ENCODE measurements around the gene KDM2B.

KDM2B gene

GRCh38 chr12:121525411-121525810, 55.4 kb downstream of the KDM2B start:
- DNase-seq, result no peak

DNA sequence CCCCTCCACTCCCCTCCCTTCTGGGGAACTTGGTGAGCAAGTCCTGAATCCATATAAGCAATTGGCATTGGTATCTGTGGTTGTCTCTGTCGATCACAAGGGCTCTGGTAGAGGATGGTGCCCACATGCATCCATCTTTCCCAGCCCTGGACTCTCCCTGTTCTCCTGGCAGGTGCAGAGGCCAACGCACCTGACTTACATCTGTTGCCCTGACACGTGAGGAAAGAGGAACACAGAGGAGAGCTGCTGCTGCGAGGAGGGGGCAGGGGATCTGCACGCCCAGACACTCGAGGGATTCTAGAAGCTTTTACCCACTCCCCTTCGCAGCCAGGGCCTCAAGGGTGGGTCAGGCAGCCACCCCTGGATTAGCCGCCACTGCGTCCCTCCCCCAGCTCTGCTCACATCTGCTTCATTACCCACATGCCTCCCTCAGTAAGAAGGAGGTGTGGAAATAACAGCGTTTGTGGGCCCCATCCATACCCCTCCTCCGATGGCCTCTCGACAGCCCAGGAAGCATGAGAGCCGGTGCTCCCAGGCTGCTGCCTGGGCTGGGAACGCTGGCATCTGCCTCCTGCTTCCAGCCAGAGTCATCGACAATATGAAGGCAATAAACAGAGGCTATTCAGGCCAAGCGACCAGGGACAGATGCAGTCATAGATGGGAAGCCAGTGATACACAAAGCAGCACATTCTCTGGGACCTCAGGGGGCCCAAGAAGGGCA, 56.5 kb downstream of the KDM2B start:
- no peak for DNase-seq

DNA sequence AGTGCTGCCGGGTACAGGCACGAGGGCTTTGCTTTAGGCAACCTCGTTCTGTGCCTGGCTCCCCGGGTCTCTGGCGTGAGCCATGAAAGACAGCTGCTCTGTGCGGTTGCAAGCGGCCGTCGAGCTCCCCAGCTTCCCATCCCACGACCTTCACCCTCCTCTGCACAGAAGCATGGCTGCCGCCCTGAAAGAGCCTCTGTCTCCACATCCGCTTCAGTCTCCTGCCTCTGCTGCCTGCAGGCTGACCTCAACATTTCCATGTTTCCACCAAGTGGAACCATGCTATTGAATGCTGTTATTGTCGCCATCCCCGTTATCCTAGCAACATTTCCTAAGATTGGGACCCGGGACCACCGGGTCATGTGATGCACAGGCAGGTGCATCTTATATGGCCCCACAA, 57.1 kb downstream of the KDM2B start:
- no peak for DNase-seq

DNA sequence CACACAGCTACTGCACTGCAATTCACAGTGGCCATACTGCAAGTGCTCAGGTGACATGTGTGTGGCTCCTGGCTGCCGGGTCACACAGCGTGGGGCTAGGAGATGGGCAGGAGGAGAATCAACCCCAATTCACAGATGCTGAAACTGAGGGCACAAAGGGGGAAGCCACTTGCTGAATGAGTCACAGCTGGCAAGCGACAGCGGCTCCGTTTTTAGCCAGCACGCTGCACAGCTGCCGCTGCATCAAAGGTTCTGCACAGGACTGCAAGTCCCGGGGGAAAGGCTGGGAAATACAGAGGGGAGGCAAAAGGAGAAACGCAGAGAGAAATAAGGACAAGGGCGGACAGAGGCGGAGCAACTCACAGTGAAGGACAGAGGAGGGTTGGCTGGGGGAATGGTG, 57.9 kb downstream of the KDM2B start:
- no peak for DNase-seq

DNA sequence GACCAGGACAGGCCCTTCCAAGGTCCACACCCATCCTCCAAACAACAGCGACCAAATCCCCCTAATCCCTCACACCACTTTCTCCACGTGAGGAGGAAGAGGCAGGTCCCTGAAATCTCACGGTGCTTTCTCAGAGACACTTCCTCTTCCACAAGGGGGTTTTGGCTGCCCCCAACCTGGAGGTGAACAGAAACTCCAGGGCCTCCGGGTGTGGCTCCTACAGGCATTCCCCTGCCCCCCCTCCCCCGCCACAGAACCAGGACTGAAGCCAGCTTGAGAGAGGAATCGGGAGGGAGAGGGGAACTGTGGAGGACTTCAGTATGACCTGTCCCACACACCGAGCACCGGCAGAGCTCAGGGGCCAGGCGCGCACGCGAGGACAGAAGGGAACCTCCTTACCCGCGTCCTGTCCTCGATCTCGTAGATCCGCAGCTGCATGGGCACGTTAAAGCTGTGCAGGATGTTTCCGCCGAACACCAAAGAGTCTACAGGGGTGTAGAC, 60.2 kb downstream of the KDM2B start:
- DNase-seq, result no peak

GRCh38 chr12:121520119-121520518, 60.7 kb downstream of the KDM2B start:
- DNase-seq, result no peak

DNA sequence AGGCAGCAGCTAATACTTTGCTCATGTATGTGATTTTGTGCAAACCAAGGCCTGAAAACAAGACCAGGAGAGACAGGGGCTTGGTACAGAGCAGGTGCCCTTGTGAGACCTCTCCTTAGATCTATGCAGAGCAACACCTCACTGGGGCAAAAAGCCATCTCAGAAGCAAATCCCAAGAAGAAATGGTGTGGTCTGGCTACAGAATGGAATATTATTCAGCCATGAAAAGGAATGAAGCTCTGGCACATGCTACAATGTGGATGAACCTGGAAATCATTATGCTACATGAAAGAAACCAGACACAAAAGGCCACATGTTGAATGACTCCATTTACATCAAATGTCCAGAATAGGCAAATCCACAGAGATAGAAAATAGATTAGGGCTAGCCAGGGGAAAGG, 61.6 kb downstream of the KDM2B start:
- DNase-seq, result no peak

DNA sequence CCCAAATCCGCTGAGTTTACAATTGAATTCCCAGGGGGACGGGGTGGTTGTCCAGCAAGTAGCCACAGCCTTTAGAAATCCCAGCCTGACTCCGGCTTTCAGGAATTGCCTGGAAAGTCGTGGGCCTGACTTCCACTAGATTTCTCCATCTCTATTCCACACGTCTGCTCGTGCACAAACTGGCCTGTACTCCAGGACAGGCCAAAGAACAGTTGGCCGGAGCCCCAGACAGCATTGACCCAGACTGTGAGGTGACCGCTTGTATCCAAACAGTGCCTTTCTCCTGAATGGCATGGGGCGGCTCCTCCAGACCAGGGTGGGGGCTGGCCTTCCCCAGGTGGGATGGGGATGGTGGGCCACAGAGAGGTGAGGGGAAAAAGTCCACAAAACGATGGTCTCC, 62.2 kb downstream of the KDM2B start:
- no peak for DNase-seq

GRCh38 chr12:121516437-121517011, 64.3 kb downstream of the KDM2B start:
- no peak for DNase-seq

- DNase-seq, result no peak
Observed at GRCh38 chr12:121515615-121516014, 65.2 kb downstream of the KDM2B start.

- no peak for DNase-seq
Observed at GRCh38 chr12:121514184-121514742, 66.6 kb downstream of the KDM2B start.

GRCh38 chr12:121513464-121514183, 67.2 kb downstream of the KDM2B start:
- DNase-seq, result no peak

DNA sequence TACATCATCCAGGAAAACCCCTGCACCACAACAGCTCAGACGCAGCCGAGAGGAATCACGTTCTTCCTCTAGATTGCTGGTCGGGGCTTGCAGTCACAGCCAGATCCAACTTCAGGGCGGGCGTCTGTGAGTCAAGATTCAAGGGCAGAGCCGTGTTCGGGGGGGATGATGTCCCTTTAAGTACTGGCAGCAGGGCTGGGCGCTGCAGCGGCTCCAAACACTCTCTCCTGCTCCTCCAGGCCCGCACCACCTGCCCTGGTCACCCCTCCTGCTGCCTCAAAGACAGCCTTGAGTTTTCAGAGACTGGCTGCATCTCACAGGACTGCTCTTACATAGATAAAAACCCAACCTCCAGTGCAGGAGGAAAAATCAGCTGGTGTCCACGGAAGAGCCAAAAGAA, 68.3 kb downstream of the KDM2B start:
- DNase-seq, result no peak

DNA sequence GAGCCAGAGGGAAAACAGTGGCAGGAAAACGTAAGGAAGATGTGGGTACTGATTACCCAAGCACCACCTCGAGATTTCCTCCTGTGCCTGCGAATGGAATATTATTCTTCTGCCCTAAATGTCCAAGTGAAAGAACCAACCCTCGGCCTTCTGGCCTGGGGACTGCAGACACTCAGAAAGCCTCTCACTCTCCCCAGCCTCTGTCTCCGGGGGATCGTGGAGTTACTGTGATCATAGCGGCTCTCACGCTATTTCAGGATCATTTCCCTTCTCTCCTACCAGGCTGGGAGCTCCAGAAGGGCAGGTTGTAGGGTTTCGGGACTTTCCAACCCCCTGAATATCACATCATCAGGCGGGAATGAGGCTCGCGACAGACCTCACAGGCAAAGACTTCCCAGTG, 68.9 kb downstream of the KDM2B start:
- no peak for DNase-seq

DNA sequence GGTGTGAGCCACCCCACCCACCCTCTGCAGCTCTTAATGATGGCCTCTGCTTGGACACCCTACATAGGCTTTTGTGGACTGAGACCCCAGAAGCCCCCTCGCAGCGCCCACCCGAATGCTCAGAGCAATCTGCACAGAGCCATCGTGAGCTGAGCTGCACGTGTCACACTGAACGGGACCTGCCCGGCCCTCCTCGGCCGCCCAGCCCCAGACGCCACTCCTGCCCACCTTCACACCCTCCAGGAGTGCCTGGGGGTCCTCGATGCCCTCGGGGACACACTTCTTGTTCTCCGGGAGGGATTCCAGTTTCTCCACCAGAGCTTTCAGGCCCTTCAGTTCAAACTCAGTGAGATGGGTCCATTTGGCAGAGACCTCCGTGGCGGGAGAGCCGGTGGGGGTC, 71.5 kb downstream of the KDM2B start:
- DNase-seq, result no peak

DNA sequence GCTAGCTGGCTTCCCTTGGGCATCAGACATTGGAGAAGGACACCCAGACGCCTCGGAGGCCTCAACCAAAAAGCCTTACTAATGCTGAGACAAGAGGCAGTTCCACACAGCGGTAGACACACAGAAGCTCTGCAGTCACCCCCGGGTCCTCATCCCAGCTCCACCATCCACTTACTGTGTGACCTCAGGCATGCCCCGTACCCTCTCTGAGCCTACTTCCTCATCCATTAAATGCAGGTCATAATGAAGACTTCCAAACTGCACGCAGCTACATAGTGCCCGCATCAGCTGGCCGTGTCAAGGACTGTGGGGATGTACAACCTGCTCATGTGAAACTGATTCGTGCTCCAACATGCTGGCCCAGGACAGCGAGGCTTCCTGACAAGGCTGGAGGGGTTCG, 72.3 kb downstream of the KDM2B start:
- DNase-seq, result no peak

DNA sequence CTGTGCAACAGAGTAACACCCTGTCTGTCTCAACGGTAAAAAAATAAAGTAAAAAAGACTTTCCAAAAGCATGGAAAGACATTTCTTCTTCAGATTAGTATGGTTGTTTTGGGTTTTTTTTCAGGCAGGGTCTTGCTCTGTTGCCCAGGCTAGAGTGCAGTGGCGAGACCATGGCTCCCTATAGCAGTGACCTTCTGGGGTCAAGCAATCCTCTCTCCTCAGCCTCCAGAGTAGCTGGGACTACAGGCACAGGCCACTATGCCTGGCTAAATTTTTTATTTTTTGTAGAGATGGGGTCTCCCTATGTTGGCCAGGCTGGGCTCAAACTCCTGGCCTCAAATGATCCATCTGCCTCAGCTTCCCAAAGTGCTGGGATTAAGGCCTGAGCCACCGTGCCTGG, 72.8 kb downstream of the KDM2B start:
- DNase-seq, result no peak

DNA sequence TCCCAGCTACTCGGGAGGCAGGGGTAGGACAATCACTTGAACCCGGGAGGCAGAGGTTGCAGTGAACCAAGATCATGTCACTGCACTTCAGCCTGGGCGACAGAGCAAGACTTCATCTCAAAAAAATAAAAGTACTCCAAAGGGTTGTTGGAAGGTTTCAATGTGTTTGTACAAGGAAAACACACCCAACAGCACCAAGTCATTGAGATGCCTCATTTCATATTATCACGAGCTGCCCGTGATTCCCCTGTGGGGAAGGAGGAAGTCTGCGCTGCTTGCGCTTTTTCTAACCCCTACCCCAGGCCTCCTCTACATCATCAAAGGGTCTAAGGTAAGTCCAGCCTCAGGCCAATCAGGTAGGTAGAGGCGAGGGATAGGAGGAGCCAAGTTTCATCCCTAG, 73.6 kb downstream of the KDM2B start:
- DNase-seq, result no peak

GRCh38 chr12:121505513-121505912, 75.3 kb downstream of the KDM2B start:
- DNase-seq, result no peak

- no peak for DNase-seq
Observed at GRCh38 chr12:121504505-121504904, 76.3 kb downstream of the KDM2B start.

GRCh38 chr12:121503395-121503794, 77.4 kb downstream of the KDM2B start:
- no peak for DNase-seq

GRCh38 chr12:121501946-121502345, 78.9 kb downstream of the KDM2B start:
- no peak for DNase-seq

DNA sequence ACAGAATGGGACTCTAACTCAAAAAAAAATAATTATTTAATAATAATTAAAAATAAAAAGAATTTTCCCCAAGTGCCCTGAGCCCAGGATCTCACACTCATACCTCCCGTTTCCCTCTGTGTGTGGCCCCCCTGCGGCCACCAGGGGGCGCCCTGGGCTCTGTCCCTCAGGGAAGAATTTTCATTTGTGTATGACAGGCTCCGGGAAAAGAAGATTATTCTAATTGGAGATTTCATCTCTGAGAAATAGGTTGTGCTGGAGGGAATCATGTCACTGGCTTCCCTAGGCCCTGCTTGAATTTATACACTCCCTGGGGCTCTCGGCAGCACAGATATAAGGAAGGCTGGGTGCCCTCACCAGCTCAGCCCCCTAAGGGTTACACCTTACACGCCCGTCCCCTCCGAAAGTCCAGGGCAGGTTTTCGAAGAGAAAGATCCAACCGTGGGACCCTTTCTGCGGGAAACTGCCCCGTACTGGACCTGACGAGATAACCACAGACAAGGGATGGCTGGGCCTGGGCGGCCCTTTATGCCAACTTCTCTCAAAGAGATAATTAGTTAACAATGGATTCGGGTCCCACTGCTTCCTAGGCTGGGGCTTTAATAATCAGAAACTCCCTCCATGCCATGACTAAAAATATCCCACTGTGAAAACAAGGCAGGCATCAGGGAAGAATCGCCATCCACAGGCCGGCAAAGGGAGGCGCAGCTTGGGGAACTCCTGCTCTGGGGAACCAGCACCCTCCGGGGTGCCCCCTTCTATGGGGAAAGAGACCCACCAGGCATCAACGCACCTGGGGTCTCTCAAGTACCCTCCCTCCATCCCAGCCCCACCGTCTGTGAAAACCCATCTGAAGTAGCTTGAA, 80.7 kb downstream of the KDM2B start:
- DNase-seq, result peak; percentile 90

All from activated CD8-positive, alpha-beta memory T cell treated with anti-CD3 and anti-CD28 coated beads for 24 hours (primary cell).